HepG2 (cell line): Measurements from ENCODE around the gene XPR1.

ENCODE experiments used
- BCL3 ChIP-seq: sonication (generic); formaldehyde crosslinking; IDR thresholded peaks from 2 replicates; pipeline ENCODE4 v1.5.1; 2020; ENCODE audit warnings: mild to moderate bottlenecking, missing genetic modification reagents, moderate library complexity
- PBX3 ChIP-seq: sonication (generic); formaldehyde crosslinking; IDR thresholded peaks from 2 replicates; pipeline ENCODE4 v1.8.1; 2023; ENCODE audit warnings: missing genetic modification reagents, inconsistent platforms, borderline replicate concordance
- ZBTB14 ChIP-seq: sonication (generic); formaldehyde crosslinking; IDR thresholded peaks from 2 replicates; pipeline ENCODE4 v1.4.0; 2020; ENCODE audit warnings: missing genetic modification reagents

- no peak for TF ChIP-seq BCL3
- no peak for TF ChIP-seq PBX3 (CRISPR knock-in tag)
- TF ChIP-seq ZBTB14 (CRISPR knock-in tag), result no peak
Measured at GRCh38 chr1:180601512-180601911, 30.3 kb upstream of the XPR1 start.
